AG09309 (cell line): ENCODE measurements around the gene BCL2.

Source experiments
- DNase-seq: peaks from one replicate; pipeline ENCODE4 v3.0.0-alpha.2; 2010; ENCODE audit warnings: low read depth
- H3K4me3 ChIP-seq: 2 replicates; pipeline ENCODE4 v1.5.1; 2011; ENCODE audit warnings: mild to moderate bottlenecking, low read depth, low read length, moderate library complexity; ENCODE audit not compliant: control insufficient read depth
- CTCF ChIP-seq: IDR thresholded peaks from 2 replicates; pipeline ENCODE4 v1.5.1; 2011; ENCODE audit warnings: mild to moderate bottlenecking, low read depth, low read length, inconsistent platforms; ENCODE audit not compliant: insufficient read depth, control insufficient read depth; ENCODE audit errors: missing control alignments

BCL2 gene

GRCh38 chr18:63151539-63151938 lies 168.0 kb downstream of the BCL2 start:
- no peak overlapping the region for H3K4me3 ChIP-seq
- no peak for TF ChIP-seq CTCF
- no peak for DNase-seq

GRCh38 chr18:63150942-63151421 lies 168.6 kb downstream of the BCL2 start:
- DNase-seq, result no peak
- no peak for TF ChIP-seq CTCF
- H3K4me3 ChIP-seq, result no peak overlapping the region

- no peak overlapping the region for H3K4me3 ChIP-seq
- no peak for TF ChIP-seq CTCF
- no peak for DNase-seq
Observed at GRCh38 chr18:63150326-63150725, 169.2 kb downstream of the BCL2 start.

GRCh38 chr18:63149302-63149587 lies 170.3 kb downstream of the BCL2 start:
- no peak for TF ChIP-seq CTCF
- DNase-seq, result no peak
- H3K4me3 ChIP-seq, result no peak overlapping the region

GRCh38 chr18:63148449-63149301 lies 170.9 kb downstream of the BCL2 start:
- DNase-seq, result peak; percentile 58
- no peak overlapping the region for H3K4me3 ChIP-seq
- TF ChIP-seq CTCF, result no peak

- no peak for DNase-seq
- H3K4me3 ChIP-seq, result no peak overlapping the region
- no peak for TF ChIP-seq CTCF
Observed at GRCh38 chr18:63147973-63148372, 171.6 kb downstream of the BCL2 start.

GRCh38 chr18:63146828-63147409 lies 172.7 kb downstream of the BCL2 start:
- H3K4me3 ChIP-seq, result no peak overlapping the region
- TF ChIP-seq CTCF, result no peak
- no peak for DNase-seq
